ENCODE results near the gene MAML2. TPM values are rescaled to one million over a fixed set of nuclear protein-coding genes. Genes with fewer than 3 reads are reported as not detected.

The MAML2 gene
- total and polyA plus RNA-seq, 2 of the 8 experiments (the other 6 are each of a cell fraction or from before 2014, with no cell fraction given): 3.8 to 6.6 TPM

DNA sequence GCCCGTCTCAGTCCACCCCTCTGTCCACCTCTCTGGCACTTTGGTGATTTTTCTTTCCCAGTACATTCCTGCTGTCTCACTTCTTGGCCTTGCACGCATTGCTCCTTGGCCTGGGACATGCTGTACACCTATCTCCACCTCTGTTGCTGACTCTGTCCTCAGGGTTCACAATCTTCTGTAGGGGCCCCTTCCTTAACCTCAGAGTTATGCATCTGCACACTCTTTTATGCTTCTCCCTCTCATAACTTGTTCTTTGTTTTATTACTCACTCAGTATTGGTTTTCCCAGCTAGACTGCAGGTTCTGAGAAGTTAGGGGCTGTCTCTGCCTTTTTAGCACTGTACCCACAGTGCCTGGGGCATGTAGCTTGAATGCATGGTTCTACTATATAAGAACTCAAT, 279.9 kb downstream of the MAML2 start (continued):
- TF ChIP-seq CTBP2 (IDR thresholded peaks at IDR 0.05; ENCODE audit: borderline replicate concordance, insufficient read depth, insufficient read length, low read length): no peak
- TF ChIP-seq BACH1 (IDR thresholded peaks at IDR 0.05; ENCODE audit: low read length): no peak
